Measurements from ENCODE around the gene DIP2A.

DNA sequence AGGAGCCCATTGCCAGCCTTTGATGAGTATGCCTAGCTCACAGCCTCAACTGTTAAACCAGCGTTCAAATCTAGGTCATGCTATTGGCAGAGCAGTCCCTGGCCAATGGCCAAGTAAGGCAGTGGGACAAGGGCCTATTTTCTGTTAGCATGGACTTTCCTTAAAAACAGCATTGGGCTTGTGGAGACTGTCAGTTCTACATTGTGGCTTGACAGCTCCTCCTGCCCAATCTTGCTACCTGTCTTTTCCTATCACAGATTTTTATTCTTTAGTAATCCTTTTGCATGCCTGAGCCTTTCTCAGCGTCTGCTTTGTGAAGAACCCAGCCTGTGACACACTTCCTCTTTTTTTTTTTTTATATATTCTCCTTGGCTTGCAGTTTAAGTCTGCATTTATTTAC, 56.4 kb downstream of the DIP2A start:
- TF ChIP-seq, protein P1, sequence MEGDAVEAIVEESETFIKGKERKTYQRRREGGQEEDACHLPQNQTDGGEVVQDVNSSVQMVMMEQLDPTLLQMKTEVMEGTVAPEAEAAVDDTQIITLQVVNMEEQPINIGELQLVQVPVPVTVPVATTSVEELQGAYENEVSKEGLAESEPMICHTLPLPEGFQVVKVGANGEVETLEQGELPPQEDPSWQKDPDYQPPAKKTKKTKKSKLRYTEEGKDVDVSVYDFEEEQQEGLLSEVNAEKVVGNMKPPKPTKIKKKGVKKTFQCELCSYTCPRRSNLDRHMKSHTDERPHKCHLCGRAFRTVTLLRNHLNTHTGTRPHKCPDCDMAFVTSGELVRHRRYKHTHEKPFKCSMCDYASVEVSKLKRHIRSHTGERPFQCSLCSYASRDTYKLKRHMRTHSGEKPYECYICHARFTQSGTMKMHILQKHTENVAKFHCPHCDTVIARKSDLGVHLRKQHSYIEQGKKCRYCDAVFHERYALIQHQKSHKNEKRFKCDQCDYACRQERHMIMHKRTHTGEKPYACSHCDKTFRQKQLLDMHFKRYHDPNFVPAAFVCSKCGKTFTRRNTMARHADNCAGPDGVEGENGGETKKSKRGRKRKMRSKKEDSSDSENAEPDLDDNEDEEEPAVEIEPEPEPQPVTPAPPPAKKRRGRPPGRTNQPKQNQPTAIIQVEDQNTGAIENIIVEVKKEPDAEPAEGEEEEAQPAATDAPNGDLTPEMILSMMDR (IDR thresholded peaks at IDR 0.05; ENCODE audit: insufficient read depth, low read length, poor library complexity, severe bottlenecking): no peak
- no peak for TF ChIP-seq EZH2phosphoT487 (conservative IDR thresholded peaks at IDR 0.05; ENCODE audit: low read length)

Measured in SU-DHL-6 (cell line).